GM10248 (cell line): ENCODE measurements around the gene CGB7.
"Not testable (repeated sequence)": the region's sequence is repeated elsewhere in the genome, so short reads cannot be mapped to it uniquely, and the experiment has no call there.

Source experiments
- CTCF ChIA-PET: fragments of 300-600 bp; sonication (Branson Sonifier 250); formaldehyde crosslinking; extraction: SDS; loops from one replicate; lab custom pipeline; 2021; ENCODE audit warnings: antibody characterized with exemption; lab: Yijun Ruan, JAX
- POLR2A ChIA-PET: fragments of 350-650 bp; sonication (Branson Sonifier 250); formaldehyde crosslinking; extraction: SDS; loops from one replicate; lab custom pipeline; 2020; ENCODE audit warnings: antibody characterized with exemption; lab: Yijun Ruan, JAX
- DNase-seq: peaks from one replicate; pipeline ENCODE4 v3.0.0; 2012; ENCODE audit errors: extremely low spot score
- TF ChIP-seq, protein P1 (sequence below): IDR thresholded peaks from 2 replicates; pipeline ENCODE4 v1.5.1; 2012; ENCODE audit warnings: mild to moderate bottlenecking, low read depth; ENCODE audit errors: extremely low read depth, missing control alignments, control extremely low read depth

Gene CGB7

GRCh38 chr19:49036815-49037214 lies 20.7 kb downstream of the CGB7 start, which contains the start of gene CGB1:
CGB1 (minus strand) TSS chr19:49036895; CDS start chr19:49036711, 184 bp downstream.
- POLR2A ChIA-PET, DNase-seq, CTCF ChIA-PET: not testable (repeated sequence)
- TF ChIP-seq, protein P1, sequence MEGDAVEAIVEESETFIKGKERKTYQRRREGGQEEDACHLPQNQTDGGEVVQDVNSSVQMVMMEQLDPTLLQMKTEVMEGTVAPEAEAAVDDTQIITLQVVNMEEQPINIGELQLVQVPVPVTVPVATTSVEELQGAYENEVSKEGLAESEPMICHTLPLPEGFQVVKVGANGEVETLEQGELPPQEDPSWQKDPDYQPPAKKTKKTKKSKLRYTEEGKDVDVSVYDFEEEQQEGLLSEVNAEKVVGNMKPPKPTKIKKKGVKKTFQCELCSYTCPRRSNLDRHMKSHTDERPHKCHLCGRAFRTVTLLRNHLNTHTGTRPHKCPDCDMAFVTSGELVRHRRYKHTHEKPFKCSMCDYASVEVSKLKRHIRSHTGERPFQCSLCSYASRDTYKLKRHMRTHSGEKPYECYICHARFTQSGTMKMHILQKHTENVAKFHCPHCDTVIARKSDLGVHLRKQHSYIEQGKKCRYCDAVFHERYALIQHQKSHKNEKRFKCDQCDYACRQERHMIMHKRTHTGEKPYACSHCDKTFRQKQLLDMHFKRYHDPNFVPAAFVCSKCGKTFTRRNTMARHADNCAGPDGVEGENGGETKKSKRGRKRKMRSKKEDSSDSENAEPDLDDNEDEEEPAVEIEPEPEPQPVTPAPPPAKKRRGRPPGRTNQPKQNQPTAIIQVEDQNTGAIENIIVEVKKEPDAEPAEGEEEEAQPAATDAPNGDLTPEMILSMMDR: peak; percentile 43

DNA sequence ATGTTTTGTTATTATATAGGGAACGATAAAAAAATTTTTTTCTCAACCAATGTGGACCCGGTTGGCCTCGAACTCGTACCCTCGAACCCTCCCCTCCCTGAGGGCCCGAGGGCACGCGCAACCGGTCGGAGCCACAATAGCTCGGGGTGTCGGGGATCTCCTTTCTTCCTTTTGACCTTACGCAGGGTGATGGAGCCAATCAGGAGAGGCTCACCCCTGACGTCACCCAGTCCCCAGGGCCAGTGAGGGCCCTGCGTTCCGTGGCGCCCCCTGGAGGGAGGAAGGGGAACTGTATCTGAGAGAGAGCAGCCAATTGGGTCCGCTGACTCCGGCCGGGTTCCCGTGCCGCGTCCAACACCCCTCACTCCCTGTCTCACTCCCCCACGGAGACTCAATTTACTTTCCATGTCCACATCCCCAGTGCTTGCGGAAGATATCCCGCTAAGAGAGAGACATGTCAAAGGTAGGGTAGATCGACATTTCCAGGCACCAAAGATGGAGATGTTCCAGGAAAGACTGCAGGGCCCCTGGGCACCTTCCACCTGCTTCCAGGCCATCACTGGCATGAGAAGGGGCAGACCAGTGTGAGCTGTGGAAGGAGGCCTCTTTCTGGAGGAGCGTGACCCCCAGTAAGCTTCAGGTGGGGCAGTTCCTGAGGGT lies 25.8 kb downstream of the CGB7 start, which contains the start of gene CGB2:
CGB2 (plus strand) TSS at position 249 of the 660 bp plus-strand sequence; CDS start at position 455, 206 bp downstream.
- DNase-seq, POLR2A ChIA-PET: not testable (repeated sequence)
- TF ChIP-seq, protein P1: peak; percentile 41
- CTCF ChIA-PET: interaction anchor here (0.6 to 1.4 kb wide), 3 partner anchors 13 to 66 kb away, joined by 3 read pairs; no protein-coding TSS in a partner anchor

DNA sequence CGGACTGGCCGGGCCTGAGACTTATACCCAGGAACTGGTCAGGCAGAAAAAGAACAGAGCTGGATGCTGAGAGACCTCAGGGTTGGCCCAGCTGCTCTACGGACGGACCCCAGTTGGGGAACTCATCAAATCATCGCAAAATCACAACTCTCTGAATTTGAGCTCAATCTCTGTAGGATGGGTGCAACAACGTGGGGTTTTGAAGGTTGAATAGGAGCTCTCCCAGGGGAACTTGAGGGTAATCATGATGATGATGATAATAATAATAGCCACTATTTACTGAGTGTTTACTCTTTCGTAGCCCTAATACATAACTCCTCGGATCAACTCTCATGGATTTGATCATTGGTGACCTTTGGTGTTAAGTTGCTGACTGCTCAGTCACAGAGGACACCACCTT lies 27.2 kb downstream of the CGB7 start:
- DNase-seq, POLR2A ChIA-PET, CTCF ChIA-PET: not testable (repeated sequence)

GRCh38 chr19:49029749-49030148 lies 27.8 kb downstream of the CGB7 start:
- POLR2A ChIA-PET, DNase-seq, CTCF ChIA-PET: not testable (repeated sequence)

- DNase-seq, CTCF ChIA-PET, POLR2A ChIA-PET: not testable (repeated sequence)
Observed at GRCh38 chr19:49028686-49029085, 28.9 kb downstream of the CGB7 start.

DNA sequence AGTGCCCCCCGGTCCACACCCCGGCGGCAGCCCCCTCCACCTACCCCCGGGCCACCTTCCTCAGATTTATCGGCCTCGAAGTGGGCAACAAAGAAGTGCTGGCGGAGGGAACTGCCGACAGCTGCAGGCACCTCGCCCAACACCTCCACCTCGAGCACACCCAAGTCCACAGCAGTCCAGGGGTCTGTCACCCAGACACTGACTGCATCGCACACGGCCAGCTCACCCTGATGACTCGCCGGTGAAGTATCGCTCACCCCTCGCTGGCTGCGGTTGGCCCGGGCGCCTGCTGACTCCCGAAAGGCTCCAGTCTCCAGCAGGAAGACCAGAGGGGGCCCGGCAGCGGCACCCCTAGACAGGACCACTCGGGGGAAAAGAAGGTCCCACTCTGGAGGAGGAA lies 31.9 kb downstream of the CGB7 start:
- CTCF ChIA-PET, DNase-seq, POLR2A ChIA-PET: not testable (repeated sequence)

DNA sequence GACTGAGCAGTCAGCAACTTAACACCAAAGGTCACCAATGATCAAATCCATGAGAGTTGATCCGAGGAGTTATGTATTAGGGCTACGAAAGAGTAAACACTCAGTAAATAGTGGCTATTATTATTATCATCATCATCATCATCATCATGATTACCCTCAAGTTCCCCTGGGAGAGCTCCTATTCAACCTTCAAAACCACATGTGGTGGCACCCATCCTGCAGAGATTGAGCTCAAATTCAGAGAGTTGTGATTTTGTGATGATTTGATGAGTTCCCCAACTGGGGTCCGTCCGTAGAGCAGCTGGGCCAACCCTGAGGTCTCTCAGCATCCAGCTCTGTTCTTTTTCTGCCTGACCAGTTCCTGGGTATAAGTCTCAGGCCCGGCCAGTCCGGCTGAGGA lies 32.5 kb downstream of the CGB7 start:
- CTCF ChIA-PET, DNase-seq, POLR2A ChIA-PET: not testable (repeated sequence)

DNA sequence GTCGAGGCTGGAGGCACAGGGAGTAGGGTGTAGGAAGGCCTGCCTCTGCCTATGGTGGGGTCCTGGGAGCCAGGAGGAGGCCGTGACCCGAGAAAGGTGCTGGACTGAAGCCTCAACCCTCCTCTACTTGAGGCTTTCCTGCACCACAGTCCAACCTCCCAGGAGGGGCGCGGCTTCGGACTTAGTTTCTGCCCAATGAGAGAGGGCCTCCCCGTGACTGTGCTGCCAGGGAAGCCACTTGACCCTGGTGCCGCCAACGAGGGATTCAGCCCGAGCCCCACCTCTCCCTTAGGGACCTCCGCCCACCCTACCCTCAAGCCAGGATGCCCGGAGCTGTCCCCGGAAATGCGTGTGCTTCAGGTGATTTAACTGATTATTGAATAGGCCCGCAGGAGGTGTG lies 33.3 kb downstream of the CGB7 start, which contains the start of gene CGB3:
CGB3 (minus strand) TSS at position 101 of the 400 bp plus-strand sequence. CDS start 362 bp downstream, outside the sequence.
- POLR2A ChIA-PET, DNase-seq, CTCF ChIA-PET: not testable (repeated sequence)

DNA sequence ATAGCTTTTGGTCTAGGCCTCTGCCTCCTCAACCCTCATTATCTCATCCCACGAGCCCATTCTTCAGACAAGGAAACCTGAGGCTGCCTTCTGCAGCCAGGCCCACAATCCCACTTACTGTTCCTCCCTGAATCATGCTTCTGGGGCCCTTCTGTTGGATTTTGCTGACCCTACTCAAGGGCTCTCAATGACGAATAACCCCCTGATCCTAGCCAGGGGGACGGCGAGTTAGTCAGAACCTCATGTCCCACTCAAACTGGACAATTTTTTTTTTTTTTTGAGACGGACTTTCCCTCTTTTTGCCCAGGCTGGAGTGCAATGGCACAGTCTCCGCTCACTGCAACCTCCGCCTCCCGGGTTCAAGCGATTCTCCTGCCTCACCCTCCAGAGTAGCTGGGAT lies 35.4 kb downstream of the CGB7 start:
- TF ChIP-seq, protein P1: no peak
- no peak for DNase-seq
- POLR2A ChIA-PET: no interaction called here
- CTCF ChIA-PET: interaction anchor here (1.8 kb wide), 1 partner anchor 29 kb away, joined by 7 read pairs; the partner anchor contains the start of gene RUVBL2
